SW 1271 (cell line): ENCODE measurements around the gene SLITRK1.

Experiments used
- DNase-seq, 2 experiments: peaks; one replicate each; lab custom pipeline; 2025; lab: John Stamatoyannopoulos, UW

SLITRK1 gene

GRCh38 chr13:83865161-83866137, 16.8 kb downstream of the SLITRK1 start:
- no peak for DNase-seq

GRCh38 chr13:83853771-83854170, 28.5 kb downstream of the SLITRK1 start:
- no peak for DNase-seq

GRCh38 chr13:83845106-83845505, 37.2 kb downstream of the SLITRK1 start:
- DNase-seq = no peak

GRCh38 chr13:83839146-83839545, 43.1 kb downstream of the SLITRK1 start:
- no peak for DNase-seq

- no peak for DNase-seq
Observed at GRCh38 chr13:83831796-83832195, 50.5 kb downstream of the SLITRK1 start.

GRCh38 chr13:83829810-83830209, 52.5 kb downstream of the SLITRK1 start:
- DNase-seq = no peak

- no peak for DNase-seq
Observed at GRCh38 chr13:83827338-83827737, 54.9 kb downstream of the SLITRK1 start.
